NCI-H187 (cell line): ENCODE results near the gene RPL36.
A peak's percentile ranks its signal among the peaks of the same experiment; 100 is the strongest.
"Not testable (repeated sequence)": the region's sequence is repeated elsewhere in the genome, so short reads cannot be mapped to it uniquely, and the experiment has no call there.

ENCODE experiments used
- DNase-seq, 2 experiments: peaks; one replicate each; lab custom pipeline; 2025; lab: John Stamatoyannopoulos, UW

RPL36 gene

DNA sequence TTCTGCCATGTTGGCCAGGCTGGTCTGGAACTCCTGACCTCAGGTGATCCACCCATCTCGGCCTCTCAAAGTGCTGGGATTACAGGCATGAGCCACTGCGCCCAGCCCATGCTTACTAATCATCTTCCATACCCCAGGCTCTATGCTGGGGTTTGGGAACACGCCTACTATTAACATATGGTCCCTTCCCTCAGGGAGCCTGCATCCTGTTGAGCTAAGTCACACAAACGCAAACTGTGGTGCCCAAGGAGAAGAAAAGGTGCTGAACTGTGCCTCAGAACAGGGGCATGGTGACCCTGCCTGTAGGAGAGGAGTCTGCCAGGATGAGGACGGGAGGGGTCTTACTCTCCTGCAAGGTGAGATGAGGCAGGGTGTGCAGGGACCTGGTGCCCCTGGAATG, 15.4 kb upstream of the RPL36 start:
- no peak for DNase-seq

DNA sequence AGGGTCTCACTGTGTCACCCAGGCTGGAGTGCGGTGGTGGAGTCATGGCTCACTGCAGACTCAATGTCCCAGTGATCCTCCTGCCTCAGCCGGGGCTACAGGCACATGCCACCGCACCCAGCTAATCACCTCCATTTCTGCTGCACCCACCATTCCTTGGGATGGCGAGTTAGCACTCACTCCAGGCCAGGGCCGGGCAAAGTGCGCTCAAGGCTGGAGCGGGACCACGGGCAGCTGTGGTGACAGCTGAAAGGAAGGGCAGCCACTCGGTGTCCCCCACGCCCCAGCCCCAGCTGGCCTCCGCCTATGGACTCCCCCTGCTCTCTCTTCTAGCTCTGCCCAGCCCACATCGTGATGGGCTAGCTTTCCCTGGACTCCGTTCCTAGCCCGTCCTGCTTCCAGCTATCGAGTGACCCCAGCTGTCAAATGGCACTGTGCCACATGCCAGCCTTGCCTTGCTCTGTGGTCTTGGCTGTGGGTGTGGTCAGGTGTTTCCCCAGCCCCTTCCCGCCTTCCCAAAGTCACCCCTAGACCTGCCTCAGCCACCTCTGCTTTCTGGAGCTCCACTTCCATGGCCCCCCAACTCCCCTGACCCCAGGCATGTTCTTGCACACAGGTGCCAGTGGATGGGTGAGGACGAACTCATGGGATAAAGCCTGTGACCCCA, 13.9 kb upstream of the RPL36 start:
- DNase-seq: no peak

DNA sequence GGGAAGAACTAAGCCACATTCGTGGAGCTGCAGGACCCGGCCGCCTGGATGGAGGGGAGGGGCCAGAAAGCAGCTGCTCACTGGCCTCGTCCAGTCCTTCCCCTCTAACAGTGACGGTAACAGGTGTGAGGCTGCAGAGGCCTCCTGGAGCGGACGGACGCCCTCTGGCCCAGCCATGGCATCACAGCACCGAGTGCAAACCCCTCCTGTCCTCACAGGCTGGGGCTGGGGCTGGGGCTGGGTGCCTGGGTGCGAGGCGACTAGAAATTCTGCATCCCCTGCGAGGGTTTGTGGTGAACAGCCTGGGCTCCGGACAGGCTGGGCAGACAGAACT, 13.4 kb upstream of the RPL36 start:
- DNase-seq: no peak

DNA sequence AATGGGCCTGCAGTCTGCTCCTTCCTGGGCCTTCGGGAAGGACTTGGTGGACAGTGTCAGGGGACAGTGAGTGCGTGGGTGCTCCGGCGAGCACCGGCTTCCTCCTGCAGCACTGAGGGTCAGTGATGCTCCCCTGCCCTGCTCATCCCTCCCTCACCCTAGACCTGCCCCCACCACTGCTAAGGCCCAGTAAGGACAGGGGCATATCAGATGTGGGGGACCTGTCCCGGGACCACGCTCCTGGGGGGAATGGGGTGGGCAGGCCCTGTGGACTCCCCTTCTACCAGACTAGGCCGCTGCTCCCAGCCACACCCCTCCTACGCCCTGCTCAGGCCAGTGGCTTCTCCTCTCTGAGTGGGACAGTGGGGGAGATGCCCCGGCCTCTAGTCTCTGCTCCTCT, 13.0 kb upstream of the RPL36 start:
- DNase-seq: no peak

DNA sequence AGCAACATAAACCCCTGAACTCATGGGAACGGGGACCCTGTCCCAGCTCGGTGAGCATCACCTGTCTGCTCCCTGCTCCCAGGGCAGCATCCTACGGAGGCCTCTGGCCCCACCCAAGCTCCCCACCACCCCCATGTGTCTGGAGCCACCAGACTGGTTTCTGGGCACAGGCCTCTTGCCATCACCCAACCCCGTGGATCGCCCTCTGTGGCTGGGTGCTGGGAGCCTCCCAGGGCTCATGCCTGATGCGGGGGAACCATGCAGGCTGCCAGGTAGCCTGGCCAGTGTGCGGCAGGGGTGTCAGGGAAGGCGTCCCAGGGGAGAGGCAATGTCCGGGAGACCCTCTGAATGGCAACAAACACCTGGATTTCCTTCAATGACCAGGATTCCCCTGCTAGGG, 12.5 kb upstream of the RPL36 start:
- DNase-seq: no peak

DNA sequence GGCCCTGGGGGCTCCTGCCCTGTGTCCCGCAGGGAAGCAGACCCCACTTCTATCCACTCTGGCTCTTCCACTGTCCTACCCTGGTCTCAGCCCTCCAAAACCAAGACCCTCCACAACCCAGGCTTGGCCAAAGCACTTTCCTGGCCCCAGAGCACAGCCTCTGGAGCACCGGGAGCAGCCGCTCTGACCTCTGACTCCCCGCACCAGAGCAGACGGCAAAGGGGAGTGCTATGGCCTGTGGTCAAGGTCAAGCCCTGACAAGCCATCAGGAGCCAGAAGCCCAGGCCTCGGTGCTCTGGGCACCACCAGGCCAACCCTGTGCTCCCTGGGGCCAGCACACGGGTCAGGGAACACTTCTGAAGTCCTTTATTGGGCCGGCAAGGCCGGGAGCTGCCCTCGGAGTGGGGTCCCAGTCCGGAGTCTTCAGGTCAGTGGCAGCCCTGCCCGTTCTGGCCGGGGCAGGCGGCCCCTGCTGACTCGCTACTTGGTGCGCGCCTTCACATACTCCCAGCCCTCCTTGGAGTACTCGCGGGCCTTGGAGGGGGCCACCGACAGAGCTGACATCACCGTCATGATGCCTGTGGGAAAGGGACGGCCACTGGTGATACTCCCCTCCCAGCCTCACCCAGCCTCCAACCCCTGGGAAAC, 11.9 kb upstream of the RPL36 start:
- DNase-seq: no peak

DNA sequence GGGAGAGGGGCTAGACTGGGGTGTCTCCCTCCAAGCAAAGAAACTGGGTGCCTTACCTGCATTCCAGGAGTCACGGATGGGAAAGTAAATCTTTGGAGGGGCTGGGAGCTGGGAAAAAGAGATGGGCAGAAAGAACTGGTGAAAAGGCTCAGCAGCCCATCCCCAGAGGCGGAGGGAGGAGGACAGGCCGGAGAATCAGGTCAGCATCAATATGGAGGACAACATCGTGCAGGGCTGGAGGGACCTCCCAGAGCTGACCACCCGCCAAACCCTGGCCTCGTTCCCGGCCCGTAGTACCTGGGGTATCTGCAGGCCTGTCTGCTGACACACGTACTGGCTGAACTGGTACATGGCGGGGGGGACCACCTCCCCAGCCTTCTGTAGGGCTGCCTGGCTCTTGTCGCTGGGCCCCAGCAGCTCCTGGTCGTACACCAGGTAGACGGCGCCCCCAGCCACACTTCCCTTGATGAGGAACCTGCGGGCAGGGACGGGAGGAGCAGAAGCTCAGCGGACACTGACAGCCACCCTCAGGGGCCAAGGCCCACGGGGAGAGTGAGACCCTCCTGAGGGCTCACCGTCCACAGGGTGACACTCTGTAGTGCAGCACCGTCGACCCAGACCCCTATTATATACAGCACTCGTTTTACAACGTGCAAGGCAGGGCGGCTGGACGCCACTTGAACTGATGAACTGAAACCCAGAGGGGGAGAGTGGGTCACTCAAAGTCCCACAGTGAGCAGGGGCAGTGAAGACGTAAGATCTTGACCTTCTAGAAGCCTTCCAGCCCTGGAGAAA, 10.6 kb upstream of the RPL36 start:
- no peak for DNase-seq

DNA sequence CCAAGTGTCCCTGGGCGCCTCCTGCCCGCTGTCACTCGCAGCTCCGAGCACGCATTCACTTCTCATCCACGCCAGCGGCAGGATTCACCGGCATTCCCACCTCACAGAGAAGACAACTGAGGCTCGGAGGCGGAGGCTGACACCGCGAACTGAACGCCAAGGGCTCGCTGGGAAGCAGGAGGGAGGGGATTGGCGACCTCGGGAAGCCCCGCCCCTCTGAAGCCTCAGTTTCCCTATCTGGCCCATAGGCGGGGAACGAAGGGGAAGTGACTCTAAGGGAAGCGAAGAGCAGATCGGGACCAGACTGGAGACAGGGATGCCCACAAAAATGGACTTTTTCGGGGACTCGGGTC, 10.0 kb upstream of the RPL36 start:
- no peak for DNase-seq

DNA sequence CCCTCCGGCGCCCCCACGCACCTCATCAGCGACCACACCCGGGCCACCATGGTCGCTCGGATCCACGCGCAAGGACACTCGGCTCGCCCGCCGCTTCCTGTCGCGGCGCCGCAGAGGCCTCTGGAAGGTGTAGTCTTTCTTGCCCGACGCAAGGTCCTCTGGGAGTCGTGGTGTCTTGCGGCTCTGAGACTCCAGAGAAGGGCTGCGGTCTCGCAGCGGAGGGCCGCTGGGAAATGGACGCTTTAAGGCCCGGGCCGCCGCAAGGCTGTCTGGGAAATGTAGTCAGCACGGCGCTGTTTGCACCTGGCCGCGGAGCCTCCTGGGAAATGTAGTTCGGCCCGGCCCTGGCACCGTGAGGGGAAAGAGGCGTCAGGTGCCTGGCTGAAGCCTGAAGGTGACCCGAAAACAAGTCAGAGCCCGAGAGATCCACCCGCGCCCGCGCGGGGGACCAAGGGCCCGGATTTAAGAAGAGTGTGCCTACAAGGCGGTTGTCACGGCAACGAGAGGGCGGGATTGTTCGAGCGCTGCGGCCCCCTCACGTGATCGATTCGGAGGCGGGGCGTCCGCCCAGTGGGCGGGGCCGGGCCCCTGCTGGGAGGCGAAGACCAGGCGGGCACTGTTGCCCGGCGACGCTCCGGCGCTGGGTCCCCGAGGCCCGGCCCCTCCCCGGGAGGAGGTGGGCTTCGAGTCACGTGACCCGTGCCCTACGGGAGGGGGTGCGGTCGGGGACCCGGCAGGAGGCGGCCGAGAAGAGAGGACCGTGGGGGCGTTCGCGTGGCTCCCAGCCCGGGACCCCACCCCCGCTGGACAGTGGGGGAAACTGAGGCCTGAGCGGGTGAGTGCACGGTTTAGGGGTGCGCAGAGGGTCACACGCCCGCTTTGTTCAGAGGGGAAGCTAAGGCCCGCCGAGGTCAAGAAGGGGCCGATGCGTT, 9.4 kb upstream of the RPL36 start, which contains the start of the genes HSD11B1L and MICOS13:
Gene HSD11B1L, plus strand, starts transcription at position 591 of the 932 bp plus-strand sequence. CDS start 3,806 bp downstream, outside the sequence.
Gene MICOS13, minus strand, starts transcription at position 80 of the 932 bp plus-strand sequence. Its CDS starts 30 bp downstream, at position 50.
- peak; percentile 89 for DNase-seq

DNA sequence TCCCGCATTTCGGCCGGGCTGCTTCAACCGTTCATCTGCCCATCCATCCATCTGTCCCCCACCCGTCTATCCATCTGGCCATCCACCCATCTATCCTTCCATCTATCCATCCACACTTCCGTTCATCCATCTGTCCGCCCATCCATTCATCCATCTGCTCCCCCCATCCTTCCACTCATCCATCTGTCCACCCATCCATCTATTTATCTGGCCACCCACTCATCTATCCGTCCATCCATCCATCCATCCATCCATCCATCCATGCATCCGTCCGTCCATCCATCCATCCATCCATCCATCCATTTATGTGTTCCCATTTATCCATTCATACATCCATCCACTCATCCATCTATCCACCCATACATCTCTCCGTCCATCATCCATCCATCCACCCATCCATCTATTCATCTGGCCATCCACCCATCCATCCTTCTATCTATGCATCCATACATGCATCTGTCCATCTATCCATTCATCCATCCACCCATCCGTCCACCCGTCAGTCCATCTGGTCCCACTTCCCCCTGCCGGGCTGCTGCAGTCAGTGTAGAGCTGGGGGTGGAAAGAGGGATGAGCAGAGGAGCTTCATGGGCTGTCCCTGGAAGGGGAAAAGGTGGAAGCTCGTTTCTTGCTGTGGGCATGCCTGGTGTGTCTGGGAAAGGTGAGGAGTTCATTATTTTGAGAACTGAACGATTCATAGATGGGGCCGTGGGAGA, 8.5 kb upstream of the RPL36 start:
- no peak for DNase-seq

DNA sequence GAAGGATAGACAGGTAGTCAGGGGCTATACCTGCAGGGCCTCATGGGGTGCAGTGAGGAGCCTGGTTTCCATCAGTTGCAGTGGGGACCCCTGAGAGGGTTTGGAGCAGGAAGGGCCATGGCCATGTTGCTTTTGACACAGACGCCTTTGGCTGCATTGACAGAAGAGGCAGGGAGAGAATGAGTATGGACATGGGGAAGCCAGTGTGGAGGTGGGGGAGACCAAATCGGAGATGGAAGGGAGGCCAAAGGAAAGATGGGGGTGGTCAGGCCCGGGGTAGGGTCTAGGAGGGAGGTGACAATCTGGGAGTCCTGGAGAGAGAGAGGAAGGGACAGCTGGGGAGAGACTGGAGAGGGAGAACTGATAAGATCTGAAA, 8.0 kb upstream of the RPL36 start:
- no peak for DNase-seq

DNA sequence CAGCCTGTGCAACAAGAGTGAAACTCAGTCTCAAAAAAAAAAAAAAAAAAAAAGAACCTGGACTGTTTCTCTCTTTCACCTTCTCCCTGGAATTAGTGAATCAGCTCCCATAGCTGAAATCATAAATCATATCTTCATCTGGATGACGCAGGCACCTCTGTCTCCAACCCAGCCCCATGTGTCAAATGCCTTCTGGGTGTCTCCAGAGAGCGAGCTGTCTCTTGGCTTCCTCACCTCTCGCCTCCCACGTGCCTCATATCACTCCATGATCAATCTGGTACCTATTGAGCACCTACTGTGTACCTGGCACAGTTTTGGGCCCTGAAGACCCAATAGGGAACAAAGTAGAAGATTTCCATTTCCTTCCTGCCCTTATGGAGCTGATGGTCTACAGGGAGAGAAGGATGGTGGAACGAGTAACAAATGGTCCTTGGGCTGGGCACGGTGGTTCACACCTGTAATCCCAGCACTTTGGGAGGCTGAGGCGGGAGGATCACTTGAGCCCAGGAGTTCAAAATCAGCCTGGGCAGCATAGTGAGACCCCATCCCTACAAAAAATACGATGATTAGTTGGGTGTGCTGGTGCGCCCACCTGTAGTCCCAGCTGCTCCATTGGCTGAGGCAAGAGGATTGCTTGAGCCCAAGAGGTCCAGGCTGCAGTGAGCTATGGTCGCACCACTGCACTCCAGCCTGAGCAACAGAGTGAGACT, 6.8 kb upstream of the RPL36 start:
- no peak for DNase-seq

DNA sequence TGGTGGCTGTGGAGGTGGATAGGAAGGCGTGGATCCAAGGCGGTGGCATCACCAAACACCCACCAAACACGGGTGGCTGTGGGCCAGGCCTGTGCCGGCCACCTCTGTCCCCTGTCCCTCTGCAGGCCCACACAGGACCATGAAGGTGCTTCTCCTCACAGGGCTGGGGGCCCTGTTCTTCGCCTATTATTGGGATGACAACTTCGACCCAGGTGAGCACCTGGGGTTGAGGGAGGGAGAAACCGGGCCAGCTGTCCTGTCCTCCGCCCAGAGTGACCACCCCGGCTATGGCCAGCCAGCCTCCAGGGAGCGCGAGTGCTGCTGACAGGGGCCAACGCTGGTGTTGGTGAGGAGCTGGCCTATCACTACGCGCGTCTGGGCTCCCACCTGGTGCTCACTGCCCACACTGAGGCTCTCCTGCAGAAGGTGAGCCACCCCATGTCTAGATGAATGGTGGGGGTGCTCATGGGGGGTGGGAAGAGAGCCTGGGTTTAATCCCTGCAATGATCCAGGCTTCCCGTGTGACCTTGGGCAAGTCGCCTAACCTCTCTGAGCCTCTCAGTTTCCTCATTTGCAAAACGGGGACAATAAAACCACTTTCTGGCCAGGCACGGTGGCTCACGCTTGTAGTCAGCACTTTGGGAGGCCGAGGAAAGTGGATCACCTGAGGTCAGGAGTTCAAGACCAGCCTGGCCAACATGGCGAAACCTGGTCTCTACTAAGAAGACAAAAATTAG, 5.2 kb upstream of the RPL36 start:
- DNase-seq: no peak

DNA sequence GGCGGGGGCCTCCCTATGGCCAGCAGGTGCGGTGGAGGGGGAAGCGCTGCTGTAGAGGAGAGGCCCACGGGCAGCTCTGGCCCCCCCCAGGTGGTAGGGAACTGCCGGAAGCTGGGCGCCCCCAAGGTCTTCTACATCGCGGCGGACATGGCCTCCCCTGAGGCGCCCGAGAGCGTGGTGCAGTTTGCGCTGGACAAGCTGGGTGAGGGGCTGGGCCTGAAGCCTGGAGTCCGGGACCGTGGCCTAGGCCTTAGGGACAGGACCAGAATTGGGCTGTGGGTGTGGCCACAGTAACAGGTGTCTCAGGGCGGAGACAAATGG, 3.8 kb upstream of the RPL36 start:
- no peak for DNase-seq

DNA sequence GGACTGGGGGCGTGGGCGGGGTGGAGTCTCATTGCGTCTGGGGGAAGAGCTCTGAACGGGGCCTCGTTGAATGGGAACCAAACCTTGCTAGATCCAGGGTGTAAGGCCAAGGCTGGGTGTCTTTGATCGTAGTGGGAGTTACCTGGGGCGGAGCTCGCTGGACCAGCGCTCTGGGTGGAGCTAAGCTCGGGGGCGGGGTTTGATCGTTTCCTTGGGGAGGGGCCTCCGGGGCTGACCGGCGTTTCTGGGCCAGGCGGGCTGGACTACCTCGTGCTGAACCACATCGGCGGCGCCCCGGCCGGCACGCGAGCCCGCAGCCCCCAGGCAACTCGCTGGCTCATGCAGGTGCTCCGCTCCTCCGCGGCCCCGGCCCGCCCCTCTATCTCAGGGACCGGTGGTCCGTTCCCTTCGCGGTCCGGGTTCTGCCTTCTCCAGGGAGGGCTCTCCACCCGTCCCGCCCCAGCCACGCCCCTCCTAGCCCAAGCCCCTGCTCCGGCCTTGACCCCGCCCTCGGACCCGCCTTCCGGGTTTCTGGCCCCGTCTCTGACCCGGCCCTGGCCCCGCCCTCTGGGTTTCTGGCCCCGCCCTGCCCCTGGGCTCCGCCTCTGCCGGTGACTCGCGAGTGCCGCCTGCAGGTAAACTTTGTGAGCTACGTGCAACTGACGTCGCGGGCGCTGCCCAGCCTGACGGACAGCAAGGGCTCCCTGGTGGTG, 3.3 kb upstream of the RPL36 start:
- peak; percentile 83 to 93 for DNase-seq

DNA sequence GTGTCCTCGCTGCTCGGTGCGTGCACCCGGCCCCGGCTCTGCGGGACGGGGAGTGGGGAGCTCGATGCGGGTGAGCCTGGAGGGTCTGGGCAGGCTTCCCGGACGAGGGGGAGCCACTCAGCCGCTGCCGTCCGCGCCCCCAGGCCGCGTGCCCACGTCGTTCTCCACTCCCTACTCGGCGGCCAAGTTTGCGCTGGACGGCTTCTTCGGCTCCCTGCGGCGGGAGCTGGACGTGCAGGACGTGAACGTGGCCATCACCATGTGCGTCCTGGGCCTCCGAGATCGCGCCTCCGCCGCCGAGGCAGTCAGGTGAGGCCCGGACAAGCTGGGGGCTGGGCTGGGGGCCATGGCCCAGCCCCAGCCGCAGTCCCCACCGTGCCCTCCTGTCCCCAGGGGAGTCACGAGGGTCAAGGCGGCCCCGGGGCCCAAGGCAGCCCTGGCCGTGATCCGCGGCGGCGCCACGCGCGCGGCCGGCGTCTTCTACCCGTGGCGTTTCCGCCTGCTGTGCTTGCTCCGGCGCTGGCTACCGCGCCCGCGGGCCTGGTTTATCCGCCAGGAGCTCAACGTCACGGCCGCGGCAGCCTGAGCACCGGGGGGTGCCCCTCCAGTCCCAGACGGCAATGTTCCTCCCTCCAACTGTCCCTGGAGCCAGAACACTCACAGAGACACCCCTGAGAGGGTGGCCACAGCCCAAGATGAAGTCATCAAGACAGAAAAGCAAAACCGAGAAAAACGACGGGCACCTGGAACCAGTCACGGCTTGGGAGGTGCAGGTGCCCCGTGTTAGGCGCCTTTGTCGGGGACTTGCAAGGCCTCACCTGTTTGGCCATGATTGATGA, 2.5 kb upstream of the RPL36 start:
- DNase-seq: no peak

DNA sequence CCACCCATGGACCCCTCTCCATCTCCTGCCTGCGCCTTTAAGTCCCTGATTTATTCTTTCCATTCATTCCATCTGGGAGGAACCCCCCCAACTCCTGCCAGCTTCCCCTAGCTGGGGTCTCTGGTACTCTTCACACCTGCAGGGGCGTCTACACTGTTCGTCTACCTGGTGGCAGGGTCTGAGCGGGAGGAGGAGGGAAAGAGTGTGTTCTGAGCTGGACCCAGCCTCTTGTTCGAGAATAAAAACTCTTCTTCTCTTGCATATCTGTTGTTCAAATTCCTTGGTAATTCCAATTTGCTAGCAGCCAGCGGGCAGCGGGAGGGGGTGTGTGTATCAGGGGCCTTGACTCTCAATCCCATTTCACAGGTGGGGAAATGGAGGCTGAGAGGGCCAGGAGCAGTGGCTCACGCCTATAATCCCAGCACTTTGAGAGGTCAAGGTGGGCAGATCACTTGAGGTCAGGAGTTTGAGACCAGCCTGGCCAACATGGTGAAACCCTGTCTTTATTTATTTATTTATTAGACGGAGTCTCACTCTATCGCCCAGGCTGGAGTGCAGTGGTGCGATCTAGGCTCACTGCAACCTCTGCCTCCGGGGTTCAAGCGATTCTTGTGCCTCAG, 1.7 kb upstream of the RPL36 start:
- DNase-seq: not testable (repeated sequence)
